GM18861 (cell line): ENCODE data around the gene RASGRP3.
A peak's percentile ranks its signal among the peaks of the same experiment; 100 is the strongest.

ENCODE experiments used
- ATAC-seq: cut with Tn5 transposase; IDR thresholded peaks from one replicate; pipeline ENCODE4 v1.9.1; 2021; ENCODE audit not compliant: unreplicated experiment

The RASGRP3 gene

GRCh38 chr2:33491441-33492084, 15.1 kb downstream of the RASGRP3 start:
- no peak for ATAC-seq

- ATAC-seq, result no peak
Measured at GRCh38 chr2:33492399-33493134, 16.1 kb downstream of the RASGRP3 start.

- ATAC-seq, result peak; percentile 45
Measured at GRCh38 chr2:33494155-33494779, 17.8 kb downstream of the RASGRP3 start.

GRCh38 chr2:33494877-33495641, 18.6 kb downstream of the RASGRP3 start:
- ATAC-seq, result no peak

GRCh38 chr2:33495683-33496082, 19.2 kb downstream of the RASGRP3 start:
- no peak for ATAC-seq

GRCh38 chr2:33496150-33496549, 19.7 kb downstream of the RASGRP3 start:
- ATAC-seq, result no peak

- no peak for ATAC-seq
Measured at GRCh38 chr2:33496726-33497125, 20.3 kb downstream of the RASGRP3 start.

- ATAC-seq, result peak; percentile 51
Measured at GRCh38 chr2:33497221-33497650, 20.8 kb downstream of the RASGRP3 start.

- peak; percentile 20 for ATAC-seq
Measured at GRCh38 chr2:33498291-33498956, 22.0 kb downstream of the RASGRP3 start.

- no peak for ATAC-seq
Measured at GRCh38 chr2:33500177-33500576, 23.7 kb downstream of the RASGRP3 start.

GRCh38 chr2:33502025-33502424, 25.6 kb downstream of the RASGRP3 start:
- no peak for ATAC-seq

GRCh38 chr2:33503002-33503401, 26.6 kb downstream of the RASGRP3 start:
- no peak for ATAC-seq

GRCh38 chr2:33505966-33506365, 29.5 kb downstream of the RASGRP3 start:
- ATAC-seq, result no peak

GRCh38 chr2:33509908-33510585, 33.6 kb downstream of the RASGRP3 start:
- no peak for ATAC-seq

GRCh38 chr2:33510586-33510968, 34.1 kb downstream of the RASGRP3 start:
- no peak for ATAC-seq

- ATAC-seq, result no peak
Measured at GRCh38 chr2:33511141-33511540, 34.7 kb downstream of the RASGRP3 start.

GRCh38 chr2:33512112-33512511, 35.7 kb downstream of the RASGRP3 start:
- no peak for ATAC-seq

- no peak for ATAC-seq
Measured at GRCh38 chr2:33513480-33513879, 37.0 kb downstream of the RASGRP3 start.

GRCh38 chr2:33516456-33516995, 40.1 kb downstream of the RASGRP3 start:
- ATAC-seq, result no peak

GRCh38 chr2:33518200-33518599, 41.8 kb downstream of the RASGRP3 start:
- no peak for ATAC-seq
